Limb (tissue), 2 donors: ENCODE measurements around the gene URB1.

Experiments
- DNase-seq, 2 donors: peaks; one replicate each; pipeline ENCODE4 v3.0.0-alpha.2; 2016; ENCODE audit errors: extremely low spot score in 2 of 2

URB1 gene

DNA sequence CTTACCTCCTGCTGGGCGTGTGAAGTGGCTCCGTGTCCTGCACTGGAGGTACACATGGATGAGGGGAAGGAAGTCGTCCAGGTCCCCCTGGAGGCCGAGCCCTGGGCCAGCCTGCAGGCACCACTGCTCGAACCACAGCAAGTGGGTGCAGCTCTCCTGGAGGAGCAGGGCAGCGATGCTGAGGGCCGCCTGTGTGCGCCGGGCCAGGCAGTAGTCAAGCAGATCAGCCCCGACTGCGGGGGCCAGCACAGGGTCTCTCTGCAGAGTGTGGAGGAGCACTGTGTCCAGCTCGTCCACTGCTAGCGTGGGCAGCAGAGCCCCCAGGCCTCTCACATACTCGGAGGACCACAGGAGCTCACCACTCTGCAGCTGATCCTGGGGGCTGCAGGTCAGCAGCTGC, 45.9 kb downstream of the URB1 start:
- no peak for DNase-seq

DNA sequence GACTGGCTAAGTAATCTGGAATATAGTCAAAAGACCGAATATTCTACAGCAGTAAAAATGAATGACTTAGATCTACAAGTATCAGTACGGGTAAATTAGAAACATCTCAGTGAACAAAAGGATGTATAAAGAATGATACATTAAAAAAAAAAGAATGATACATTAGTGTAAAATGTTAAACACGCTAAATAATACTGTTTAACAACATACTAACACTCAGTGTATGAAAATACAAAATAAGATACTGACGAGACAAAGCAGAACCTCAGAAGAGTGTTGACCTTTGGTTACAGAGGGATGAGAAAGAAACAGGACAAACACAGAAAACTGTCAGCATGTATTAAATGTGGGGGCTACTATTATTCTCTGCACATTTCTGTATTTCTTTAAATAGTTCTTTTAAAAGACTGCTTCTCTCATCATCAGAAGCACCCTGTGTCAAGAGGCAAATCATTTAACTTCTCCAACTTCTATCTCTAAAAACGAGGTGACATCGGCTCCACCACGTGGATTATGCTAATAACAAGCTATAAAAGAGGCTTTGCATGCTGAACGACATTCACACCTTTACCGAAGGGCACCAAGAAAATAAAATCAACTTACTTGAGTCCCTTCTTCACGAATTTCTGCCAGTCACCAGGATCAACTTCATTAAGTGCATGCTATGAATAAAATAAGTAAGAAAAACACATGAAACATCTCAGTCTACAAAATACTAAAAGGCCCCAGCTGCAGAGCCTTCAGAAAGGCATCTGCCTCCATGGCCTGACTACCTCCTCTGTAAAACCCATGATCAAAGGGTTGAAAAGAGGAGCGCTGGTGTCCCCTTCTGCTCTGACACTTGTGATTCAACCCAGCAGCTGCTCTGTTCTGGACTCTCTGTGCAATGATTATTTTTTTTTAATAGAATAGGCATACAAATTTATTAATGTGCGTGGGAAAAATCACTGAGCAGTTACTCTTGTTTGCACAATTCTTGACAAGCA, 51.7 kb downstream of the URB1 start:
- no peak for DNase-seq

GRCh38 chr21:32338209-32338921, 54.4 kb downstream of the URB1 start:
- DNase-seq, result no peak

DNA sequence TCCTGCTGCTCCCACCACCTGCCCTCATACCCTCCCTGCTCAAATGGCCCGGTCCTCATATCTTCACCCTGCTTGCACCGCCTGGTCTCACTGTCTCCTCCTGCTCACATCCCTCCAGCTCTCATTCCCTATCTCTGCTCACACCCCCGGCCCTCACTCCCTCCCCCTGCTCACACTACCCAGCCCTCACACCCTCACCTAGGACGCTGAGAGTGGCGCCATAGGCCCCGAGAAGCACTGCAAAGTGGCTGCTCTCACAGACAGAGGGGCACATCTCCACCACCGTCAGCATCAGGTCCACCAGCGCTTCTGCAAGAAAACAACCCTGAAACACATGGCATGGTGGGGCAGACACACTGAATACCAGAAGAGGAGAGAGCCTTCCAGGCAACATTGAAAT, 55.6 kb downstream of the URB1 start:
- DNase-seq, result no peak

DNA sequence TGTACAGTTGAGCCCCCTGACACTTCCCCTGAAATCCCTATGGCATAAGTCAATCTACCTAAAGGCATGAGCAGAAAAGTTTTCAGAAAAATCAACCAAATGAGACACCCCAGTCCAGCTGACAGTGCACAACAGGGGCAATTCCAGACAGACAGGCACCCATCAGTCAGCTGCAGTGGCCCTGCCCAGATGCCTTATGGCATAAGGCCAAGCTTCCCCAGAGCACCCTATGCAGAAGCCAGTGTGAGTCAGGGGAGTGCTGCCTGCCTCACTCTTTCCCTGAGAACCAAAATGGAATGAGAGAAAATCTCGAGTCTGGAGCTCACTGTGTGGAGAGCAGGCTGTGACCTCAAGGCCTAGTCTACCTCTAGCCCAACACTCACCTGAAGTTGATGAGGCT, 56.1 kb downstream of the URB1 start:
- DNase-seq, result no peak

- no peak for DNase-seq
Measured at GRCh38 chr21:32335601-32336575, 56.9 kb downstream of the URB1 start.

DNA sequence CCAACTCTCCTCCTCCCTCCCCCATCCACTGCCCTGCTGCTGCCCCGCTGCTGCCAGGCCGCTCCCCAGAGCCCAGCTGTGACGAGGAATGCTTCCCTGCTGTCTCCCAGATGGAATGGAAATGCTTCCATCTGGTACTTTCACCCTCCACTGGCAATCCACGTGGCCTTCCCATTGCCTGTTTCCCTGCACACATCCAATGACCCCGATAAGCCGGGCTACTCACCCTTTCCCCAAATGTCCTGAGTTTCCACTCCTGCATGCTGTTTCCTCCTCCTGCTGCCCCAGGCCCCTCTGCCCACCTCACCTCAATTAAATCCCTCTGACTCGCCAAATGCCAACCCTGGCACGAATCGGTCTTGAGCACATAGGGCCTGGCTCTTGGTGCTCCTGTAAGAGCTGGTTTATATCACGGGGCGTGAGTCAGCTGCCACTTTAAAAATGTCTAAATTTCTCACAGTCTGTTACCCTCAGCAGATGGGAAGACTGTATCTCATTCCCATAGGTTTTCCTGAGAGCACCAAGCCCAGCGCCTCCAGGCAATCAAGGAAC, 57.8 kb downstream of the URB1 start:
- DNase-seq, result no peak

GRCh38 chr21:32333953-32334673, 58.7 kb downstream of the URB1 start:
- DNase-seq, result no peak

GRCh38 chr21:32332463-32332951, 60.3 kb downstream of the URB1 start:
- DNase-seq, result no peak

- no peak for DNase-seq
Measured at GRCh38 chr21:32331444-32332305, 61.1 kb downstream of the URB1 start.

GRCh38 chr21:32330784-32331311, 62.0 kb downstream of the URB1 start:
- DNase-seq, result no peak

- DNase-seq, result no peak
Measured at GRCh38 chr21:32329776-32330175, 63.0 kb downstream of the URB1 start.

DNA sequence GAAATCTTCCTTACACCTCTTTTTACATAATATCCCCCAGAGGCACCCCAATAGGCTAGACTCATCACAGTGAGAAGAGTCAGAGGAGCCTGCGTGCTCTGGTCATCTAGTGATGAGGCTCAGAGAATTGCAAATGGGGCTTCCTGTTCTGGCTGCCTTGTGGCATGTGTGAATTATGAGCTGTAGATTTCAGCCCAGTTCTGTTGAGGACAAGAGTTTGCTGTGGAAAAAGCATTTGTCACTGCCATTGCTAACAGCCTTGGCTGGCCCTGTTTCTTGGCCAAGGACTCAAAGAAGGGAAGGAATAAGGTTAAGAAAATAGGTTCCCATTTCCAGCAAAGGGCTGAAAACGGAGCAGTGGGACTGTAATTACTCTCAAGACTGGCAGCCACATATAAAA, 63.5 kb downstream of the URB1 start:
- peak in 1 of 2 donors; percentile 4 for DNase-seq

DNA sequence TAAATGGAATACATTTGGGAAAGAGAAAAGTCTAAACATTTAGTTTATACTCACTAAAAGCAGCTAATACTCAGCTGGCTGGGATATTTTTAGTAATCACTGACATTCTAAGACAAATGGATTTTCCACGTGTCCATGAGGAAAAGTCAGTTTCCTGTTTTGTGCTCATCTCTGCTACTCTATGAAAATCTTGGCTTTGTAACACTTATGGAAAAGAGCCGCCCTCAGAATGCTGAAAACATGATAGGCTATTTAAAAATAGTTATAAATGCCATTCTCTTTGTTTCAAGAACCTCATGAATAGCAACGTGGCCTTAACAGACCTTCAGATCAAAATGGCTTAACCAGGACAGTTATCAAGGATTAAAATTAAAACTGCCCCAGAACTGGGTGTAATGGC, 64.2 kb downstream of the URB1 start:
- DNase-seq, result peak in 1 of 2 donors; percentile 40

- DNase-seq, result no peak
Measured at GRCh38 chr21:32325706-32326105, 67.1 kb downstream of the URB1 start.

GRCh38 chr21:32322676-32323075, 70.1 kb downstream of the URB1 start:
- DNase-seq, result no peak

GRCh38 chr21:32322103-32322502, 70.7 kb downstream of the URB1 start:
- DNase-seq, result no peak

- no peak for DNase-seq
Measured at GRCh38 chr21:32321480-32321879, 71.3 kb downstream of the URB1 start.

GRCh38 chr21:32320726-32321125, 72.1 kb downstream of the URB1 start:
- DNase-seq, result no peak
